ENCODE results near the gene WNT4.

GRCh38 chr1:22190251-22190650 lies 47.4 kb upstream of the WNT4 start:
- no peak for TF ChIP-seq CTCF (IDR thresholded peaks at IDR 0.05)
- TF ChIP-seq POLR2AphosphoS5 (IDR thresholded peaks at IDR 0.05; ENCODE audit: low read depth, low read length), result no peak
